DND-41 (cell line): Measurements from ENCODE around the gene LRP1.

Experiments used
- ATAC-seq: fragments of 200-7000 bp; cut with Tn5 transposase; 3 replicates; pipeline ENCODE4 v1.9.1; 2021; ENCODE audit warnings: low read depth; ENCODE audit not compliant: insufficient read depth
- DNase-seq: peaks from one replicate; pipeline ENCODE4 v3.0.0-alpha.2; 2020
- H2AFZ ChIP-seq: 2 replicates; pipeline ENCODE4 v1.6.0; 2012; ENCODE audit warnings: low read depth, low read length
- H3K27ac ChIP-seq: 2 replicates; pipeline ENCODE4 v1.5.1; 2012; ENCODE audit warnings: low read length, inconsistent platforms
- H3K27me3 ChIP-seq: fragments of 200-600 bp; sonication (generic); 2 replicates; pipeline ENCODE4 v1.6.0; 2012; ENCODE audit warnings: low read length, mild to moderate bottlenecking, inconsistent platforms; ENCODE audit not compliant: insufficient read depth, poor library complexity
- H3K36me3 ChIP-seq: 2 replicates; pipeline ENCODE4 v1.5.1; 2012; ENCODE audit warnings: low read length, inconsistent platforms; ENCODE audit not compliant: insufficient read depth
- H3K4me1 ChIP-seq: 2 replicates; pipeline ENCODE4 v1.5.1; 2012; ENCODE audit warnings: mild to moderate bottlenecking, low read length; ENCODE audit not compliant: insufficient read depth
- H3K4me2 ChIP-seq: 2 replicates; pipeline ENCODE4 v1.6.0; 2012; ENCODE audit warnings: mild to moderate bottlenecking, moderate library complexity, low read length, inconsistent platforms; ENCODE audit not compliant: insufficient read depth
- H3K4me3 ChIP-seq, 2 experiments: fragments of 200-600 bp in 1 of 2; shearing (Covaris generic) in 1 of 2; 2 replicates each; pipeline ENCODE4 v1.5.1; 2012 to 2016; ENCODE audit warnings: inconsistent platforms in 2 of 2, low read length in 2 of 2, mild to moderate bottlenecking in 2 of 2, low read depth in 1 of 2, moderate library complexity in 1 of 2
- H3K79me2 ChIP-seq: 2 replicates; pipeline ENCODE4 v1.6.0; 2012; ENCODE audit warnings: low read length, inconsistent platforms; ENCODE audit not compliant: insufficient read depth
- H3K9ac ChIP-seq: 2 replicates; pipeline ENCODE4 v1.6.0; 2012; ENCODE audit warnings: low read depth, mild to moderate bottlenecking, inconsistent platforms, low read length, moderate library complexity
- H3K9me3 ChIP-seq: 2 replicates; pipeline ENCODE4 v1.5.1; 2012; ENCODE audit warnings: low read length, moderate library complexity, mild to moderate bottlenecking, inconsistent platforms; ENCODE audit not compliant: insufficient read depth, severe bottlenecking
- H4K20me1 ChIP-seq: 2 replicates; pipeline ENCODE4 v1.6.0; 2012; ENCODE audit warnings: low read length; ENCODE audit not compliant: insufficient read depth
- EZH2 ChIP-seq: IDR thresholded peaks from 3 replicates; pipeline ENCODE4 v1.6.1; 2012; ENCODE audit warnings: borderline replicate concordance, low read depth, mild to moderate bottlenecking, moderate library complexity, low read length, inconsistent platforms; ENCODE audit not compliant: severe bottlenecking
- TF ChIP-seq, protein P1 (sequence below): IDR thresholded peaks from 2 replicates; pipeline ENCODE4 v1.5.1; 2012; ENCODE audit warnings: borderline replicate concordance, low read length, moderate library complexity, mild to moderate bottlenecking; ENCODE audit not compliant: poor library complexity, severe bottlenecking; ENCODE audit errors: extremely low read depth

Gene LRP1

DNA sequence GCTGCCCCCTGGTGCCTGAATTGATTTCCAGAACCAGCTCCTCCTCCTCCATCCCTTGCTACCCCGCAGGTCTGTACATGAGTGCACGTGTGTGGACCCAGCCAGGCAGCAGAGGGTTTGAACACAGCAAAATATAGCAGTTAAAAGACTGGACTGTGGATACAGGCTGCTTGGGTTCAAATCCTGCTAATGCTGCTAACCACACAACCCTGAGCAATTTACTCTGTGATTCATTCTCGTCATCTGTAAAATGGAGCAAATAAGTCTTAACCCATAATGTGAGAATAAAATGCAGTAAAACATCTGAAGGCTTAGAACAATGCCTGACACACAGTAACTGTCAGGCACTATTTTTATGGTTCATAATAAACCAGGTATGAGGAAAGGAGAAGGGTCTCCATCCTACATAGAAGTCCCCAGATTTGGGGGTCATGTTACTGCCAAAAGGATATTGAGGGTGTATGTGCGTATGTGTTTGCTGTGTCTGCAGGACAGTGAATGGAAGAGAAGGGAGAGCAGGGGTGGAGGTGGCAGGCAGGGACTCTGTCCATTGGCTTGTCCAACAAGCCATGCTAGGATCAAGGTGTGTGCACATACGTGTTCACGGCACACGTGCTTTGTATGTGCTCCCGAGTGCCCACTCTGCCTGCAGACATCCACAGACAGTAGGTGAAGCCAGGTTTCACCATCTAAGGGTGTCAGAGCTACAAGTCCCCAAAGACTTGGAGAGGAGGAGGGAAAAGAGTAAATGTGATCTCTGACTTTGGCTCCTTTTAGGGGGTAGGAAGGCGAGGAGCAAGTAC, 15.6 kb upstream of the LRP1 start:
- Histone ChIP-seq H3K79me2 (peaks cover 19% of the 10 kb centered on the region), H3K27me3 (no peaks in the 10 kb centered on the region), H3K4me3 (peak overlapping the region in 1 of 2 experiments; percentile 90; a peak in 2 of 4 replicates), H3K9me3 (no peaks in the 10 kb centered on the region), H4K20me1 (peaks cover 1% of the 10 kb centered on the region; the same call in 1 of the 2 replicates), H2AFZ (peak overlapping the region; percentile 89; the same call in 1 of the 2 replicates), H3K36me3 (no peaks in the 10 kb centered on the region), H3K27ac (peak overlapping the region; percentile 93), H3K4me1 (peaks cover 37% of the 10 kb centered on the region), H3K4me2 (peak overlapping the region; percentile 99), H3K9ac (peak overlapping the region; percentile 78)
- no peak for ATAC-seq
- no peak for DNase-seq
- TF ChIP-seq EZH2 = no peak
- TF ChIP-seq, protein P1, sequence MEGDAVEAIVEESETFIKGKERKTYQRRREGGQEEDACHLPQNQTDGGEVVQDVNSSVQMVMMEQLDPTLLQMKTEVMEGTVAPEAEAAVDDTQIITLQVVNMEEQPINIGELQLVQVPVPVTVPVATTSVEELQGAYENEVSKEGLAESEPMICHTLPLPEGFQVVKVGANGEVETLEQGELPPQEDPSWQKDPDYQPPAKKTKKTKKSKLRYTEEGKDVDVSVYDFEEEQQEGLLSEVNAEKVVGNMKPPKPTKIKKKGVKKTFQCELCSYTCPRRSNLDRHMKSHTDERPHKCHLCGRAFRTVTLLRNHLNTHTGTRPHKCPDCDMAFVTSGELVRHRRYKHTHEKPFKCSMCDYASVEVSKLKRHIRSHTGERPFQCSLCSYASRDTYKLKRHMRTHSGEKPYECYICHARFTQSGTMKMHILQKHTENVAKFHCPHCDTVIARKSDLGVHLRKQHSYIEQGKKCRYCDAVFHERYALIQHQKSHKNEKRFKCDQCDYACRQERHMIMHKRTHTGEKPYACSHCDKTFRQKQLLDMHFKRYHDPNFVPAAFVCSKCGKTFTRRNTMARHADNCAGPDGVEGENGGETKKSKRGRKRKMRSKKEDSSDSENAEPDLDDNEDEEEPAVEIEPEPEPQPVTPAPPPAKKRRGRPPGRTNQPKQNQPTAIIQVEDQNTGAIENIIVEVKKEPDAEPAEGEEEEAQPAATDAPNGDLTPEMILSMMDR = peak; percentile 100

DNA sequence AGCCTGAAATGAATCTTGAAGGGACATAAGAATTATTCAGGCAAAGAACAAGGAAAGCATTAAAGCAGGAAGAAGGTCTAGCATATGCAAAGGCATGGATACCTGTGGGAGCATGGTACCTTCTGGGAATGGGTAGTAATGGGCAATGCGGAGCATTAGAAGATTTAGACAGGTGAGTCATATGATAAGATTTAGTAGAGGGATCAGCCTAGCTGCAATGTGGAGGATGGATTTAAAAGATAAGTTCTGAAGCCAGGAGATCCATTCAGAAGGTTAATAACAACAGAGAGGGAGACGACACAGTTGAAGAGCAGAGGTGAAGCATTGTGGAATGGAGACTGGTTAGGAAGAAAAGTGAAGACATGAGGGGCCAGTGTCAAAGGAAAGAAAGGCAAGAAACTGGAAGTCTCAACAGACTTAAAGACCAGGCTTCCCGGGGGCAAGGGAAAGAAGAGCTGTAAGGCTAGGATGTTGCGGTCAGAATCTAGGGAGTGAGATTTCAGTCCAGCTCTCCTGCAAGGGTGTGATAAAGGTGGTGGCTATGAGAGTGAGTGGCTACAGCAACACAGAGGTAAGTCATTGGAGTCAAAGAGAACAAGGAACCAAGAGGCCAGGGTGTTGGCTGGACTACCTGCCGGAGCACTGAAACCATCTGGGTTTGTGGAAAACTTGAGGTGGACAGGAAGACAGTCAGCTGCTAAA, 11.6 kb upstream of the LRP1 start:
- Histone ChIP-seq H3K27me3 (no peaks in the 10 kb centered on the region), H4K20me1 (no peaks in the 10 kb centered on the region), H3K9ac (no peak overlapping the region), H2AFZ (no peak overlapping the region), H3K9me3 (no peaks in the 10 kb centered on the region), H3K36me3 (no peaks in the 10 kb centered on the region), H3K27ac (no peak overlapping the region), H3K4me1 (peaks cover 15% of the 10 kb centered on the region), H3K79me2 (no peaks in the 10 kb centered on the region), H3K4me2 (no peak overlapping the region), H3K4me3 (no peak overlapping the region)
- DNase-seq = no peak
- no peak for TF ChIP-seq EZH2
- TF ChIP-seq, protein P1 = no peak
- no peak for ATAC-seq

DNA sequence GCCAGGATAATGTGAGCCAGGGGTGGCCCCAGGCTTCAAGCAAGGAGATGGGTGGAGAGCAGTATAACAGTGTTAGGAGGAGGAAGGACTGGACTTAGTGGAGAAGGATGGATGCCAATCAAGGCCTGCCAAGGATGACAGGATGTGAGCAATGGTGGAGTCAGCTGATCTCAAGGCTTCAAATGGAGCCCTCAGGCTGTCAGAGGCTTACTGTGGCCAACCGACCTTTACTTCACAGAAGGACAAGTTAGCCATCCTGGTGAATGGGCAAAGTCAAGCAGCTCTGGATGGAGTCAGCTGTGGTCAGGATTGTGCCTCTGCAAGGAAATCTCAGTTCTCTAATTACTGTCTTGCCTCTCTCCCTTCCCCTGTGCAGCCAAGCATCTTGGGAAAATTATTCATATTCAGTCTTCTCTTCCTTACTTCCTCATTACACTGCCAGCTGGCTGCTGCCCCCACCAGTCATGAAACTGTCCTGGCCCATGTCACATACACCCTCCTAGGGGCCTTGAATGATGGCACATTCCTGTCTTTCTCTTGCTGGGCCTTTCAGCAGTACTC, 9.5 kb upstream of the LRP1 start:
- Histone ChIP-seq H2AFZ (no peak overlapping the region), H3K79me2 (no peaks in the 10 kb centered on the region), H3K27me3 (no peaks in the 10 kb centered on the region), H4K20me1 (no peaks in the 10 kb centered on the region), H3K9ac (no peak overlapping the region), H3K27ac (no peak overlapping the region), H3K9me3 (no peaks in the 10 kb centered on the region), H3K4me3 (no peak overlapping the region), H3K36me3 (no peaks in the 10 kb centered on the region), H3K4me2 (no peak overlapping the region), H3K4me1 (no peaks in the 10 kb centered on the region)
- TF ChIP-seq EZH2 = no peak
- TF ChIP-seq, protein P1 = no peak
- ATAC-seq = no peak
- no peak for DNase-seq
